Neural cell (in vitro differentiated cells): Measurements from ENCODE around the gene XPR1. TPM values are rescaled to one million over a fixed set of nuclear protein-coding genes. Genes with fewer than 3 reads are reported as not detected.

ENCODE experiments used
- H2AFZ ChIP-seq: fragments of 200-600, 300-800 bp; sonication (generic), shearing (Covaris generic); 2 replicates; pipeline ENCODE4 v1.6.0; 2014; ENCODE audit warnings: low read depth, mild to moderate bottlenecking, antibody characterized with exemption, low read length, moderate library complexity
- H3F3A ChIP-seq: fragments of 200-600 bp; shearing (Covaris generic); 2 replicates; pipeline ENCODE4 v1.6.1; 2016; ENCODE audit warnings: mild to moderate bottlenecking, moderate library complexity, mixed read lengths, antibody characterized with exemption, low read length; ENCODE audit not compliant: insufficient read depth, poor library complexity, severe bottlenecking
- H3K27ac ChIP-seq: fragments of 200-600, 300-800 bp; sonication (generic), shearing (Covaris generic); 2 replicates; pipeline ENCODE4 v1.5.1; 2014; ENCODE audit warnings: mild to moderate bottlenecking, low read length, moderate library complexity
- H3K27me3 ChIP-seq: fragments of 300-800, 200-600 bp; sonication (generic), shearing (Covaris generic); 2 replicates; pipeline ENCODE4 v1.6.0; 2014; ENCODE audit warnings: mild to moderate bottlenecking, low read depth, low read length, moderate library complexity; ENCODE audit not compliant: insufficient read depth
- H3K36me3 ChIP-seq: fragments of 300-800, 200-600 bp; sonication (generic), shearing (Covaris generic); 2 replicates; pipeline ENCODE4 v1.5.1; 2014; ENCODE audit warnings: mild to moderate bottlenecking, antibody characterized with exemption, low read length, moderate library complexity; ENCODE audit not compliant: insufficient read depth
- H3K4me2 ChIP-seq: fragments of 300-800, 200-600 bp; sonication (generic), shearing (Covaris generic); 2 replicates; pipeline ENCODE4 v1.6.0; 2014; ENCODE audit warnings: mild to moderate bottlenecking, low read length
- H3K4me3 ChIP-seq: fragments of 300-800, 200-600 bp; sonication (generic), shearing (Covaris generic); 2 replicates; pipeline ENCODE4 v1.5.1; 2014; ENCODE audit warnings: mild to moderate bottlenecking, low read length, moderate library complexity
- H3K79me2 ChIP-seq: fragments of 200-600 bp; shearing (Covaris generic); replicated peaks from 2 replicates; pipeline ENCODE4 v1.6.0; 2014; ENCODE audit warnings: mild to moderate bottlenecking, low read length, moderate library complexity; ENCODE audit not compliant: insufficient read depth
- H3K9ac ChIP-seq: fragments of 300-800, 200-600 bp; sonication (generic), shearing (Covaris generic); 2 replicates; pipeline ENCODE4 v1.6.1; 2016; ENCODE audit warnings: mild to moderate bottlenecking, low read length, mixed read lengths
- H3K9me2 ChIP-seq: fragments of 200-600 bp; shearing (Covaris generic); 2 replicates; pipeline ENCODE4 v1.6.1; 2016; ENCODE audit warnings: mild to moderate bottlenecking, low read length, mixed read lengths; ENCODE audit not compliant: insufficient read depth
- H3K9me3 ChIP-seq: fragments of 200-600, 300-800 bp; sonication (generic), shearing (Covaris generic); 2 replicates; pipeline ENCODE4 v1.6.1; 2016; ENCODE audit warnings: mild to moderate bottlenecking, mixed run types, low read length, moderate library complexity, mixed read lengths
- H4K20me1 ChIP-seq: fragments of 200-600 bp; shearing (Covaris generic); 2 replicates; pipeline ENCODE4 v1.6.1; 2016; ENCODE audit warnings: mild to moderate bottlenecking, mixed run types; ENCODE audit not compliant: insufficient read depth
- CTCF ChIP-seq: fragments of 450-650 bp; IDR thresholded peaks from 2 replicates; pipeline ENCODE4 v1.5.1; 2014; ENCODE audit warnings: antibody characterized with exemption, mild to moderate bottlenecking, moderate library complexity; ENCODE audit not compliant: poor library complexity, severe bottlenecking
- EP300 ChIP-seq: fragments of 450-650 bp; conservative IDR thresholded peaks from 2 replicates; pipeline ENCODE4 v1.6.1; 2014; ENCODE audit warnings: antibody characterized with exemption, mild to moderate bottlenecking, moderate library complexity; ENCODE audit not compliant: poor library complexity, severe bottlenecking
- EZH2 ChIP-seq: fragments of 200-600, 300-800 bp; shearing (Covaris generic), sonication (generic); IDR thresholded peaks from 2 replicates; pipeline ENCODE4 v1.6.1; 2014; ENCODE audit warnings: antibody characterized with exemption, low read length, borderline replicate concordance, mild to moderate bottlenecking; ENCODE audit not compliant: insufficient read depth, poor library complexity, severe bottlenecking
- MXI1 ChIP-seq: fragments of 450-650 bp; conservative IDR thresholded peaks from 2 replicates; pipeline ENCODE4 v1.6.1; 2014; ENCODE audit warnings: antibody characterized with exemption, mild to moderate bottlenecking; ENCODE audit not compliant: poor library complexity, severe bottlenecking
- POLR2AphosphoS5 ChIP-seq: IDR thresholded peaks from 2 replicates; pipeline ENCODE4 v1.6.1; 2012
- RAD21 ChIP-seq: fragments of 450-650 bp; conservative IDR thresholded peaks from 2 replicates; pipeline ENCODE4 v1.6.1; 2014; ENCODE audit warnings: antibody characterized with exemption, mild to moderate bottlenecking, moderate library complexity
- REST ChIP-seq: IDR thresholded peaks from 2 replicates; pipeline ENCODE4 v1.6.1; 2012; ENCODE audit warnings: borderline replicate concordance
- SMC3 ChIP-seq: fragments of 450-650 bp; conservative IDR thresholded peaks from 2 replicates; pipeline ENCODE4 v1.6.1; 2014; ENCODE audit warnings: antibody characterized with exemption, mild to moderate bottlenecking, moderate library complexity; ENCODE audit not compliant: poor library complexity
- TAF1 ChIP-seq: IDR thresholded peaks from 2 replicates; pipeline ENCODE4 v1.6.1; 2012; ENCODE audit warnings: low read depth
- polyA plus RNA-seq: library from polyadenylated mRNA; depleted of rRNA; stranded (reverse); fragments of >200 nt; gene quantifications from 2 replicates; pipeline ENCODE4 v1.2.3, GENCODE V29; 2014

The XPR1 gene
- polyA plus RNA-seq, 1 donor from 2014 or later: 185 TPM

- Histone ChIP-seq H2AFZ (no peak overlapping the region), H3K36me3 (no peaks in the 10 kb centered on the region), H3K9ac (no peak overlapping the region), H3K9me3 (no peaks in the 10 kb centered on the region), H3K4me2 (no peak overlapping the region), H4K20me1 (no peaks in the 10 kb centered on the region), H3K27ac (no peak overlapping the region), H3K79me2 (peaks cover 31% of the 10 kb centered on the region), H3K4me3 (no peak overlapping the region), H3K9me2 (no peaks in the 10 kb centered on the region), H3K27me3 (no peaks in the 10 kb centered on the region), H3F3A (no peaks in the 10 kb centered on the region)
- TF ChIP-seq RAD21 (no peak), TAF1 (no peak), REST (no peak), CTCF (no peak), EP300 (no peak), MXI1 (no peak), SMC3 (no peak), POLR2AphosphoS5 (no peak), EZH2 (no peak)
Measured at GRCh38 chr1:180769889-180770288, 138.1 kb downstream of the XPR1 start.

GRCh38 chr1:180773210-180773865 is 141.5 kb downstream of the XPR1 start:
- Histone ChIP-seq H3F3A (no peaks in the 10 kb centered on the region), H2AFZ (no peak overlapping the region), H3K36me3 (no peaks in the 10 kb centered on the region), H3K79me2 (peaks cover 45% of the 10 kb centered on the region), H4K20me1 (no peaks in the 10 kb centered on the region), H3K27me3 (no peaks in the 10 kb centered on the region), H3K9me3 (no peaks in the 10 kb centered on the region), H3K4me3 (no peak overlapping the region), H3K9ac (no peak overlapping the region), H3K9me2 (no peaks in the 10 kb centered on the region), H3K27ac (no peak overlapping the region), H3K4me2 (no peak overlapping the region)
- TF ChIP-seq RAD21: no peak

- Histone ChIP-seq H3K36me3 (no peaks in the 10 kb centered on the region), H3K4me2 (no peak overlapping the region), H3K9me2 (no peaks in the 10 kb centered on the region), H3K9ac (no peak overlapping the region), H3K4me3 (no peak overlapping the region), H3K27me3 (no peaks in the 10 kb centered on the region), H3F3A (no peaks in the 10 kb centered on the region), H4K20me1 (no peaks in the 10 kb centered on the region), H3K27ac (no peak overlapping the region), H3K79me2 (peaks cover 48% of the 10 kb centered on the region), H3K9me3 (no peaks in the 10 kb centered on the region), H2AFZ (no peak overlapping the region)
- no peak for TF ChIP-seq POLR2AphosphoS5
Measured at GRCh38 chr1:180775801-180776200, 144.0 kb downstream of the XPR1 start.
